H9 (cell line): Measurements from ENCODE around the gene SCNN1B. TPM values are rescaled to one million over a fixed set of nuclear protein-coding genes. Genes with fewer than 3 reads are reported as not detected.

Experiments
- DNase-seq: peaks from one replicate; pipeline ENCODE4 v3.0.0-alpha.2; 2017
- H2AFZ ChIP-seq: one replicate; pipeline ENCODE4 v1.6.1; 2013; ENCODE audit warnings: mild to moderate bottlenecking, low read length, control low read depth, moderate library complexity
- H2AK5ac ChIP-seq: 2 replicates; pipeline ENCODE4 v1.6.1; 2013; ENCODE audit warnings: low read length, control low read depth, mixed read lengths; ENCODE audit not compliant: insufficient read length
- H2BK120ac ChIP-seq: one replicate; pipeline ENCODE4 v1.6.1; 2013; ENCODE audit warnings: low read depth, mild to moderate bottlenecking, low read length, control low read depth, inconsistent platforms; ENCODE audit not compliant: poor library complexity, severe bottlenecking
- H2BK12ac ChIP-seq: 2 replicates; pipeline ENCODE4 v1.6.1; 2013; ENCODE audit warnings: low read length, control low read depth, mixed read lengths, low read depth; ENCODE audit not compliant: insufficient read length
- H2BK15ac ChIP-seq: 2 replicates; pipeline ENCODE4 v1.6.1; 2013; ENCODE audit warnings: low read depth, low read length, control low read depth
- H2BK20ac ChIP-seq: one replicate; pipeline ENCODE4 v1.6.1; 2013; ENCODE audit warnings: low read depth, mild to moderate bottlenecking, low read length, control low read depth, inconsistent platforms; ENCODE audit not compliant: poor library complexity, severe bottlenecking
- H2BK5ac ChIP-seq: 2 replicates; pipeline ENCODE4 v1.6.1; 2013; ENCODE audit warnings: low read length, control low read depth, mixed read lengths; ENCODE audit not compliant: insufficient read length
- H3K14ac ChIP-seq: 2 replicates; pipeline ENCODE4 v1.6.1; 2013; ENCODE audit warnings: low read length, control low read depth; ENCODE audit not compliant: insufficient read depth
- H3K18ac ChIP-seq: 2 replicates; pipeline ENCODE4 v1.6.1; 2013; ENCODE audit warnings: low read depth, mild to moderate bottlenecking, mixed read lengths, low read length, control low read depth; ENCODE audit not compliant: insufficient read length
- H3K23ac ChIP-seq: 2 replicates; pipeline ENCODE4 v1.6.1; 2013; ENCODE audit warnings: low read length, control low read depth, mixed read lengths, low read depth; ENCODE audit not compliant: insufficient read length
- H3K23me2 ChIP-seq: 2 replicates; pipeline ENCODE4 v1.6.1; 2013; ENCODE audit warnings: low read depth, mild to moderate bottlenecking, mixed read lengths, low read length, control low read depth; ENCODE audit not compliant: insufficient read length, poor library complexity, severe bottlenecking
- H3K27ac ChIP-seq: 2 replicates; pipeline ENCODE4 v1.5.1; 2013; ENCODE audit warnings: low read length, control low read depth, mixed read lengths, low read depth; ENCODE audit not compliant: insufficient read length
- H3K27me3 ChIP-seq: 2 replicates; pipeline ENCODE4 v1.6.1; 2013; ENCODE audit warnings: low read length, control low read depth, inconsistent platforms; ENCODE audit not compliant: insufficient read depth
- H3K4ac ChIP-seq: 2 replicates; pipeline ENCODE4 v1.6.1; 2013; ENCODE audit warnings: low read depth, mild to moderate bottlenecking, control low read depth, inconsistent platforms, low read length, moderate library complexity
- H3K4me1 ChIP-seq: 2 replicates; pipeline ENCODE4 v1.6.1; 2013; ENCODE audit warnings: low read length, control low read depth, inconsistent platforms; ENCODE audit not compliant: insufficient read depth
- H3K4me2 ChIP-seq: 2 replicates; pipeline ENCODE4 v1.6.1; 2013; ENCODE audit warnings: low read length, control low read depth, mixed read lengths; ENCODE audit not compliant: insufficient read length, insufficient read depth
- H3K56ac ChIP-seq: 2 replicates; pipeline ENCODE4 v1.6.1; 2013; ENCODE audit warnings: low read depth, mild to moderate bottlenecking, mixed read lengths, low read length, control low read depth; ENCODE audit not compliant: insufficient read length
- H3K79me1 ChIP-seq: 2 replicates; pipeline ENCODE4 v1.6.1; 2013; ENCODE audit warnings: low read depth, mild to moderate bottlenecking, moderate library complexity, low read length, control low read depth, inconsistent platforms; ENCODE audit not compliant: insufficient read depth, poor library complexity, severe bottlenecking
- H3K79me2 ChIP-seq: 2 replicates; pipeline ENCODE4 v1.6.1; 2013; ENCODE audit warnings: low read length, control low read depth, inconsistent platforms; ENCODE audit not compliant: insufficient read depth
- H3K9ac ChIP-seq: 2 replicates; pipeline ENCODE4 v1.6.1; 2013; ENCODE audit warnings: low read length, control low read depth, mixed read lengths; ENCODE audit not compliant: insufficient read length; ENCODE audit errors: extremely low read depth
- H3K9me3 ChIP-seq: one replicate; pipeline ENCODE4 v1.6.1; 2013; ENCODE audit warnings: low read depth, low read length, inconsistent platforms; ENCODE audit not compliant: control insufficient read depth
- H3T11ph ChIP-seq: one replicate; pipeline ENCODE4 v1.6.1; 2013; ENCODE audit warnings: mild to moderate bottlenecking, low read length, control low read depth, inconsistent platforms
- H4K20me1 ChIP-seq: one replicate; pipeline ENCODE4 v1.6.1; 2013; ENCODE audit not compliant: control insufficient read depth, insufficient read length, insufficient read depth
- H4K5ac ChIP-seq: 2 replicates; pipeline ENCODE4 v1.6.1; 2013; ENCODE audit warnings: low read depth, mild to moderate bottlenecking, mixed read lengths, low read length, control low read depth; ENCODE audit not compliant: insufficient read length
- H4K8ac ChIP-seq: replicated peaks from 2 replicates; pipeline ENCODE4 v1.6.1; 2013; ENCODE audit warnings: low read length, control low read depth, mixed read lengths, low read depth; ENCODE audit not compliant: insufficient read length
- H4K91ac ChIP-seq: 2 replicates; pipeline ENCODE4 v1.6.1; 2013; ENCODE audit warnings: low read depth, mild to moderate bottlenecking, moderate library complexity, mixed read lengths, low read length, control low read depth; ENCODE audit not compliant: insufficient read length
- H3K27ac Mint-ChIP-seq, 3 experiments: 2 replicates in 2 of 3; 3 replicates in 1 of 3; pipeline ENCODE4 v1.8.0; 2020 to 2021; ENCODE audit warnings: mixed read lengths in 3 of 3, mild to moderate bottlenecking in 1 of 3, moderate library complexity in 1 of 3
- H3K27me3 Mint-ChIP-seq: 2 replicates; pipeline ENCODE4 v1.8.0; 2021; ENCODE audit warnings: low read depth, mild to moderate bottlenecking, moderate library complexity, mixed read lengths
- H3K36me3 Mint-ChIP-seq, 3 experiments: 2 replicates in 2 of 3; 3 replicates in 1 of 3; pipeline ENCODE4 v1.8.0; 2020 to 2021; ENCODE audit warnings: low read depth in 3 of 3, mixed read lengths in 3 of 3; ENCODE audit not compliant: insufficient read depth in 1 of 3
- H3K4me1 Mint-ChIP-seq, 2 experiments: 2 replicates each; pipeline ENCODE4 v1.8.0; 2020; ENCODE audit warnings: mixed read lengths in 2 of 2
- H3K4me3 Mint-ChIP-seq, 2 experiments: 2 replicates in 1 of 2; 3 replicates in 1 of 2; pipeline ENCODE4 v1.8.0; 2020 to 2021; ENCODE audit warnings: mild to moderate bottlenecking in 2 of 2, mixed read lengths in 2 of 2, moderate library complexity in 1 of 2
- H3K9me3 Mint-ChIP-seq, 2 experiments: 2 replicates in 1 of 2; 3 replicates in 1 of 2; pipeline ENCODE4 v1.8.0; 2020; ENCODE audit warnings: mild to moderate bottlenecking in 2 of 2, mixed read lengths in 2 of 2, moderate library complexity in 1 of 2
- CTCF ChIP-seq: fragments of 200-600 bp; sonication (generic); conservative IDR thresholded peaks from 3 replicates; pipeline ENCODE4 v1.8.0; 2021; ENCODE audit warnings: antibody characterized with exemption, mild to moderate bottlenecking
- WGBS: extraction: QIAGEN DNeasy Blood & Tissue Kit; methylation state at CpG from one replicate; pipeline ENCODE4 v1.1.7; 2013; ENCODE audit warnings: missing lambda C conversion rate, low lambda C conversion rate, mixed read lengths; ENCODE audit not compliant: insufficient read length; ENCODE audit errors: extremely low coverage; 5-methylcytosine and 5-hydroxymethylcytosine counted together
- total RNA-seq: library from RNA; stranded (reverse); gene quantifications from 2 replicates; pipeline ENCODE4 v1.2.1, GENCODE V29; 2021

Gene SCNN1B
- total RNA-seq, 1 experiment from 2014 or later, result 0.11 TPM

GRCh38 chr16:23407436-23408127, 105.5 kb downstream of the SCNN1B start:
- Histone ChIP-seq H4K91ac (no peak overlapping the region), H4K5ac (no peak overlapping the region), H3K4me2 (no peak overlapping the region), H3K56ac (no peak overlapping the region), H2BK12ac (no peak overlapping the region), H3K23ac (no peak overlapping the region), H3K9ac (no peak overlapping the region), H3K9me3 (no peaks in the 10 kb centered on the region), H3K4ac (no peak overlapping the region), H3K79me2 (no peaks in the 10 kb centered on the region), H2BK120ac (no peak overlapping the region), H3T11ph (no peak overlapping the region), H2BK20ac (no peak overlapping the region), H4K20me1 (no peaks in the 10 kb centered on the region), H4K8ac (no peak overlapping the region), H3K14ac (no peak overlapping the region), H3K79me1 (no peaks in the 10 kb centered on the region), H3K18ac (no peak overlapping the region), H2AK5ac (no peak overlapping the region), H2AFZ (no peak overlapping the region), H3K23me2 (no peaks in the 10 kb centered on the region), H3K4me1 (peaks cover 3% of the 10 kb centered on the region; the same call in 1 of the 2 replicates), H3K27me3 (no peaks in the 10 kb centered on the region), H2BK15ac (no peak overlapping the region), H2BK5ac (no peak overlapping the region), H3K27ac (no peak overlapping the region)
- Mint-ChIP-seq H3K4me1 (peaks cover 27 to 32% of the 10 kb centered on the region in 2 experiments), H3K4me3 (no peak overlapping the region), H3K36me3 (peaks cover 5 to 60% (median 46%) of the 10 kb centered on the region in 3 experiments; a peak in 6 of 7 replicates), H3K27me3 (no peaks in the 10 kb centered on the region), H3K27ac (peak overlapping the region in 1 of 3 experiments; percentile 19; a peak in 1 of 7 replicates), H3K9me3 (no peaks in the 10 kb centered on the region)
- WGBS, result no CpG with 5 or more reads among the region's 9 CpGs
- no peak for TF ChIP-seq CTCF
- DNase-seq, result no peak
